HG03521 (cell line): Measurements from ENCODE around the gene KRT28.
"Not testable (repeated sequence)": the region's sequence is repeated elsewhere in the genome, so short reads cannot be mapped to it uniquely, and the experiment has no call there.

Experiments
- ATAC-seq: cut with Tn5 transposase; IDR thresholded peaks from one replicate; pipeline ENCODE4 v1.9.1; 2021; ENCODE audit warnings: mild to moderate bottlenecking, moderate library complexity; ENCODE audit not compliant: unreplicated experiment

Gene KRT28

DNA sequence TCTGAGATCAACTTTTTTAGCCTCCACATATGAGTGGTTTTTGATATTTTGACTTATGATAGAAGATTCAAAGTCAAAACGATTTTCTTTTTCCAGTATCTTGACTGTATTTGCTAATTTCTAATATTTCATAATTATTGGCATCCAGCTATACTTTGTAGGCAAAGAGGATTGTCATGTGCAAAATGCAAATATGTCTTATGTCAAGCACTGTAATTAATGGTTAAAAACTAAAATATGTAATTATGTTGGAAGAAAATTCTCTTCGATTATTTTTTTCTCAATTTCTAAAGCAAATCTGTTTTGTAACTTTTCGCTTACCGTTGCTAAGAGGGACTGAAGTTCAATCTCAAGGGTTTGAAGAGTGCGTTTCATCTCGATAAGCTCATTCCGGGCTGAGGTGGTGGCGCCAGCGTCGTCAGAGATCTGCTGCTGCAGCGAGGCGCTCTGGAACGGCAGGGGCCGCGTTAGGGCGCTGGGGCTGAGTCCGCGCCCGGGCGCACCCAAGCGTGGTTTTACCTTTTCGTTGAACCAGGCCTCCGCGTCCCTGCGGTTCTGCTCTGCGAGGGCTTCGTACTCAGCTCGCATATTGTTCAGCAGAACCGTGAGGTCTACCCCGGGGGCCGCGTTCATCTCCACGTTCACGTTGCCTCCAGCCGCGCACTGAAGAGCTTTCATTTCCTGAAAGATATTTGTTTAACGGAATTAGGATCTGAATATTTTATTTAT lies 20.4 kb downstream of the KRT28 start:
- ATAC-seq: no peak

DNA sequence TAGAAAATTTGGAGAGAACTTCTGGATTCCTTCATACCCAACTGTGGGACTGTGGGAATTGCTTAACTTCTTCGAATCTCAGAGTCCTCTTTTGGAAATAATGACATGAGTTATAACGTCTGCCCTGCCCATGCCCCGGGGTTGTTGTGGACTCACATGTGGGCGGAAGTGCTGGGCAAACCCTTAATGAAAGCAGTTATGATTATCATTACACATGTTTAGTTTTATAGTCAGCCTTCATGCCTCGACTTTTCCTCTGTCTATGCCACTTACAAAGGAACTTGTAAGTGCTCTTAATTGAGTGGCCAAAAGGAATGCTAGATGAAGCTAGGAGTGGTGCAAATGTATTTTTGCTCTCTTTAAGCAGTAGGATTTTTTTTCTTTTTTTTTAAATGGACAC lies 21.3 kb downstream of the KRT28 start:
- ATAC-seq: no peak

DNA sequence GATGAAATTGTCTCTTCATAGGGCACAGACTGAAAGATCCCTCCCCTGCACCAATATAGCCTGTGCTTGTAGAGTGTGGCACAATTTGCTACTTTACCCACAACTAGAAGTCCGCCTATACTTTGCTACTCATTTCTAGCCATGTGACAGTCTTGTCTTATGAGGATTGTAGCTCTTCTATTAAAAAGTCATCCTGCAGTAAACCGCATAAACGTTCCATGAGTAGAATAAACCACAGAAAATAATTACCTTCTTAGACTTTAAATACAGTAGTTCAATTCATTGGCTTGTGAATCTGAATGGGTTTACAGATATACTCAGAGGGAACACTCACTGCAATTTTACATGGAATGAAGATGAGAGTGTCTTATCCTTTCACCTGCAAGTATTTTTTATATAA lies 21.8 kb downstream of the KRT28 start:
- ATAC-seq: no peak

DNA sequence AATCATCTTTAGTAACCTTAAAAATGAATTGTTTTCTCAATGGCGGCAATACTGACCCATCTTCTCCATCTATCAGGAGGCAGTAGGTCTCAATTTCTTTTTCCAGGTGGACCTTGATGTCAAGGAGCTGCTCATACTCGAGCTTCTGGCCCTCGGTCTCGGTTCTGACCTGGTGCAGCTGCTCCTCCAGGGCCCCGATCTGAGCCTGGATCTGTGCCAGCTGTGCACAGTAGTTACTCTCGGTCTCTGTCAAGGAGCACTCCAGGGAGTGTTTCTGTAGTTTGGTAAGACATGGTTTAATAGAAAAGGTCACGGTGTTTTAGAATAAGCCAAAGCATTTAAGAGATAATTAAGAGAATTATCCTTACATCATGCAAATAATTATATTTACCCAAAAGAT lies 22.3 kb downstream of the KRT28 start:
- ATAC-seq: no peak

DNA sequence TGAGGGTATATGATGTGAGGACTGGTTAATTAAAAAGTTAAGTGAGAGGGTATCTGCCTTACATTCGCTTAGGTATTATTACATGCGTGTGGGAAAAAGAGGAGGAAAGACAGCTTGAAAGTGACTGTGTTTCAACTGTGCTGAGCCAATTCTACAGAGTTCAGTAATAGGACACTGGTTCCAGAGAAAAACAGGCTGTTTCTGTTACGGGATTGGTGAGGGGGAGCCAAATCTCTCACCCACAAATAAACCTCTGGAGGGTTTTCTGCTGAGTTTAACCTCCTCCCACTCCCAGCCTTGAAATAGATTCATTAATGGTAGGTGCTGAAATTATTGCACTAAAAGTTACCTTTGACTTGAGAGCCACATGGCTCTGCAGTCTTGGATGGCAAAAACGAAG lies 23.8 kb downstream of the KRT28 start:
- ATAC-seq: no peak

DNA sequence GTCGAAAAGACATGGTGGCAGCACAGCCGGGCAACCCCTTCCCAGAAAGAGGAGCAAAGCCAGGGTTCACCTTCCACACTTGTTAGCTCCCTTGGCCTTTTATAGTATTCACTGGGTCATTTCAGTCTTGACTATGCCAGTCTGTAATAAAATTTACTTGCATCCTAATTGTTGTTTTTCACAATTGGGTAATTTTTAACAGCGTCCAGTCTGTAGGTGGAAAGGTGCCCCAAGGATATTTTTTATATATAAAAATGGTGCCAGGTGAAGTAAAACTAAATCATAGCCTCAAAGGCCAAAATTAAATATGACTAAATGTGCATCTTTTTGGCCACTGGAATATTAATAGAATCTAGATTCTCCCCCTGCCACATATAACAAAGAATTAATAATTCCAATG lies 27.7 kb downstream of the KRT28 start, which contains the start of gene KRT26:
Gene KRT26, minus strand, starts transcription at position 101 of the 400 bp plus-strand sequence. Its CDS starts 88 bp downstream, at position 13.
- ATAC-seq: no peak

DNA sequence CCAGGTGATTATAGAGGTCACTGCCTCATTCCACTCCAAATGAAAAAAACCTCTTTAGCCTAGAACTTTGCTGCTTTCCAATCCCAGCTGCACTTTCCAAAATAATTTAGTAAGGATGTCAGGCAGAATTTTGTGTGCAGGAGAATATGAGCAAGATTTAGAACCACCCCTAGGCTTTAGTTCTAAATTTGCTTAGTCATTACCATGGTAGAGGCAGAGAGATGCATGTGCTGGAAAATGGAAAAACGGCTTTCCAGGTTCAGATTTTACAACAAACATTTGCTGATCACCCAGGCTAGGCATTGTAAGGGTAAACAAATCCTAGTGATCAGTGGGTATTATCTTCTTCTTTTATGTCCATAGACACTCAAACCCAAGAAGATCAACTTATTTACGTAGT lies 34.1 kb downstream of the KRT28 start:
- ATAC-seq: no peak

DNA sequence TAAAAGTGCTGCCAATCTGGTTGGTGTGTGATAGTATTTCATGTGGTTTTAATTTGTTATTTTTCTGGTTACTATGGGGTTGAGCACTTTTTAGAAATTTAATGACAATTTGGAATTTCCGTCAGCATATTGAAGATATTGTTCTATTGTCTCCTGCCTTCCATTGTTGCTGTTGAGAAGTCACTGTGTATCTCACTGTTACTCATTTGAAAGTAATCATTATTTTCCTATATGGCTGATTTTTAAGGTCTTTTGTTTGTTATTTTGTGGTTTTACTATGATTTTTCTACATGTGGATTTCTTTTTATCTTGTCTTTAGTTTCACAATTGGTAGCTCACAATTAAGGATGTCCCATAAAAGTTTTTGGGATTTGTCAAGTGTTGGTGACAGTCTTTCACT lies 36.0 kb downstream of the KRT28 start:
- ATAC-seq: no peak

DNA sequence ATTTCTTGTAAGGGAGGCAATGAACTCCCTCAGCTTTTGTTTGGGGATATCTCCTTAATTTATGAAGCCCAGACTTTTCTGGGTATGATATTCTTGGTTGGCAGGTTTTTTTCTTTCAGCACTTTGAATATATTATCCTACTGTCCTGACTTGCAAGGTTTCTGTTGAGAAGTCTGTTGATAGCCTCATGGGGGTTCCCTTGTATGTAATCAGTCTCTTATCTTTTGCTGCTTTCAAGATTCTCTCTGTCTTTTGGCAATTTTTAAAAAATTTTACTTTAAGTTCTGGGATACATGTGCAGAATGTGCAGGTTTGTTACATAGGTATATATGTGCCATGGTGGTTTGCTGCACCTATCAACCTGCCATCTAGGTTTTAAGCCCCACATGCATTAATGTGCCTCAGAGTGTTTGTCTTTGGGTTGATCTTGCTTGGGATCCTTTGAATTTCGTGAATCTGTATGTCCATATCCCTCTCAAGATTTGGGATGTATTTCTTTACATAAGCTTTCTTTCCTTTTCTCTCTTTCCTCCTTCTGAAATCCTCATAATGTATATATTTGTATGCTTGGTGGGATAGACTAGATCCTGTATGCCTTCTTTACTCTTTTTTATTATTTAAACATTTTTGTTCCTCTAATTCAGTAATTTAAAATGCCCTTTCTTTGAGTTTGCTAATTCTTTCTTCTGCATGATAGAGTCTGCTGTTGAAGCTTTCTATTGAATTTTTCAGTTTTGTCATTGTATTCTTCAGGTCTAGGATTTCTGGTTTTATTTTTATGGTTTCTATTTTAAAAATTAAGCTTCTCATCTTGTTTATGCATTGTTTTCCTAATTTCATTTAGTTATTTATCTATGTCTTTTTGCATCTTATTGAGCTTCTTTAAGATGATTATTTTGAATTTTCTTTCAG lies 39.4 kb downstream of the KRT28 start:
- no peak for ATAC-seq

DNA sequence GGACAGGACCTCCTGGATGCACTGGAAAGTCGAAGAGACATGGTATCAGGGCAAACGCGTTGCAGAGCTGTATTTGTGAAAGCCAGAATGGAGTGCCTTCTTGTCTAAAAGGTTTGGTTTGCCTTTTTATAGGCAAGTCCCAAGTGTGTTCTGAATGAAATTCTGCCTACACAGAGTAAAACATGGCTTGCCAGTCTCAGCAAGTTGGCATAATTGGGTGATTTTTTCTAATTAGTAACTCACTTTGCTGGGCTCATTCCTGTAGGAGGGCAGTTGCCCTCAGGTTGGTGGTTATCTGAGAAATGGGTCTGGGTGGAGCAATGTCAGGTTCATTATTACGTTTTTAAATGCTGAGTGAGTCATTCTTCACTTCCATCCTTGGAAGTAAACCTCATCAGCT lies 44.5 kb downstream of the KRT28 start, which contains the start of gene KRT25:
Gene KRT25, minus strand, starts transcription at position 101 of the 400 bp plus-strand sequence. Its CDS starts 60 bp downstream, at position 41.
- no peak for ATAC-seq

DNA sequence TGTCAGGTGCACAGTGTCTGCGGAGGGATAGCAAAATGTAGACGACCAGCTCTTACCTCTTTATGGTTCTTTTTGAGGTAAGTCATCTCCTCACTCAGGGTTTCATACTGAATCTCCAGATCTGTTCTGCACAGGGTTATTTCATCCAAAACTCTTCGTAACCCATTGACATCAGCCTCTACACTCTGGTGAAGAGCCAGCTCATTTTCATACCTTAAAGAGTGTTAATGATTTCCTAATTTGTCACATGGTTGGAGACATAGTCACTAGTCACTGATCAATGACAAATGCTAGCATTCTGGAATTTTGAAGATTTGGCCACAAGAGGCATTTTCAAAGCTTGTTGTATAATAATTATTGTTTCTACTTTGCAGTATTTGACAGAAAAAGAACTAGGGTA lies 46.0 kb downstream of the KRT28 start:
- ATAC-seq: no peak

DNA sequence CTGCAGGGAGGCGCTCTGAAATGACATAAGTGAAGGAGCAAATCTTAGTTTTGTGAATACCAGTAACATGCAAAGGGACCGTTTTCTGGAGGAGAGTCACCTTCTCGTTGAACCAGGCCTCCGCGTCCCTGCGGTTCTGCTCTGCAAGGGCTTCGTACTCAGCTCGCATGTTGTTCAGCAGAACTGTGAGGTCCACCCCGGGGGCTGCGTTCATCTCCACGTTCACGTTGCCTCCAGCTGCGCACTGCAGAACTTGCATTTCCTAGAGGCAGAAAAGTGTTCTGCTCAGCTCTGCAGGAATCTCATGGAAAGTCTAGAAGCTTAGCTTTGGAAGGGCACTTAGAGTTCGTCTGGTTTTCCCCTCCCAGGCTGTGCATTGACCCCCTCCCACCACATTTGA lies 48.7 kb downstream of the KRT28 start:
- no peak for ATAC-seq

DNA sequence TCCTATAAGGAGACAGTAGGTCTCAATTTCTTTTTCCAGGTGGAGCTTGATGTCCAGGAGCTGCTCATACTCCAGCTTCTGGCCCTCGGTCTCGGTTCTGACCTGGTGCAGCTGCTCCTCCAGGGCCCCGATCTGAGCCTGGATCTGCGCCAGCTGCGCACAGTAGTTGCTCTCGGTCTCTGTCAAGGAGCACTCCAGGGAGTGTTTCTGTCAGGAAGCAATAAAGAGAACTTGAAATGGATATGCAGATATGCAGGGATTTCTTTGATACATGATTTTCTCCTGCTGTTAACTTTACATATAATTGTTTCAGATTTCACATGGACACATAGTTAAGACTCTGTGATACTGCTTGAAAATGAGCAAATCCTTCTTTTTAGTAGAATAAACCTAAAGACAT lies 49.4 kb downstream of the KRT28 start:
- ATAC-seq: no peak

DNA sequence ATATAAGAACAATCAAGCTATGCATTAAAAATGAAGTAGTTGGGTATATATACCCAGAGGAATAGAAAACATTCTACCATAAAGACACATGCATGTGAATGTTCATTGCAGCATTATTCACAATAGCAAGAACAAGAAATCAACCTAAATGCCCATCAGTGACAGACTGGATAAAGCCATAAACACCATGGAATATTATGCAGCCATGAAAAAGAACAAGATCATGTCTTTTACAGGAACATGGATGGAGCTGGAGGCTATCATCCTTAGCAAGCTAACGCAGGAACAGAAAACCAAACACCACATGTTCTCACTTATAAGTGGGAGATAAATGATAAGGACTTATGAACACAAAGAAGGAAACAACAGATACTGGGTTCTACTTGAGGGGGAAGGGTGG lies 51.1 kb downstream of the KRT28 start:
- not testable (repeated sequence) for ATAC-seq
